Activated T-cell treated with anti-CD3 and anti-CD28 coated beads, Interleukin-2, amount 50 U/mL, for 4 hours (primary cell): Measurements from ENCODE around the gene KRCC1. TPM values are rescaled to one million over a fixed set of nuclear protein-coding genes. Genes with fewer than 3 reads are reported as not detected.
"Not testable (repeated sequence)": the region's sequence is repeated elsewhere in the genome, so short reads cannot be mapped to it uniquely, and the experiment has no call there.

ENCODE experiments used
- ATAC-seq, 2 donors: fragments of 200-7000 bp; cut with Tn5 transposase; one replicate each; pipeline ENCODE4 v1.10.0; 2021
- DNase-seq: peaks from one replicate; pipeline ENCODE4 v3.0.0-alpha.2; 2020
- H3K27me3 Mint-ChIP-seq: one replicate; pipeline ENCODE4 v1.8.0; 2021; ENCODE audit warnings: low read depth, mixed read lengths
- H3K36me3 Mint-ChIP-seq: one replicate; pipeline ENCODE4 v1.8.0; 2022; ENCODE audit warnings: mixed read lengths; ENCODE audit not compliant: insufficient read depth
- H3K4me1 Mint-ChIP-seq: one replicate; pipeline ENCODE4 v1.8.0; 2021; ENCODE audit warnings: low read depth, mixed read lengths
- H3K4me3 Mint-ChIP-seq: one replicate; pipeline ENCODE4 v1.8.0; 2021; ENCODE audit warnings: mild to moderate bottlenecking, moderate library complexity, mixed read lengths
- H3K9me3 Mint-ChIP-seq: one replicate; pipeline ENCODE4 v1.8.0; 2021; ENCODE audit warnings: mixed read lengths
- total RNA-seq, 3 donors: library from RNA; stranded (reverse); gene quantifications; one replicate each; pipeline ENCODE4 v1.2.1, GENCODE V29; 2021

Gene KRCC1
- total RNA-seq, 3 donors from 2014 or later: 5.7 to 6.9 (median 6.6) TPM

GRCh38 chr2:88042476-88042875, 13.1 kb downstream of the KRCC1 start:
- no peak for DNase-seq
- no peak overlapping the region for H3K4me3 Mint-ChIP-seq
- H3K36me3 Mint-ChIP-seq: peaks cover 13% of the 10 kb centered on the region
- no peaks in the 10 kb centered on the region for H3K9me3 Mint-ChIP-seq
- peaks cover 47% of the 10 kb centered on the region for H3K4me1 Mint-ChIP-seq
- ATAC-seq: no peak
- no peaks in the 10 kb centered on the region for H3K27me3 Mint-ChIP-seq

GRCh38 chr2:88038263-88039105, 17.1 kb downstream of the KRCC1 start:
- H3K36me3 Mint-ChIP-seq: peaks cover 25% of the 10 kb centered on the region
- ATAC-seq (peak; percentile 89 to 94), DNase-seq (no peak)
- H3K4me3 Mint-ChIP-seq: no peak overlapping the region
- H3K27me3 Mint-ChIP-seq: no peaks in the 10 kb centered on the region
- H3K9me3 Mint-ChIP-seq: peaks cover 3% of the 10 kb centered on the region
- H3K4me1 Mint-ChIP-seq: peaks cover 50% of the 10 kb centered on the region

GRCh38 chr2:88036606-88037005, 19.0 kb downstream of the KRCC1 start:
- H3K4me3 Mint-ChIP-seq: no peak overlapping the region
- peaks cover 28% of the 10 kb centered on the region for H3K36me3 Mint-ChIP-seq
- no peaks in the 10 kb centered on the region for H3K27me3 Mint-ChIP-seq
- peaks cover 3% of the 10 kb centered on the region for H3K9me3 Mint-ChIP-seq
- ATAC-seq (no peak), DNase-seq (no peak)
- peaks cover 37% of the 10 kb centered on the region for H3K4me1 Mint-ChIP-seq

- ATAC-seq (no peak), DNase-seq (no peak)
- H3K36me3 Mint-ChIP-seq: peaks cover 28% of the 10 kb centered on the region
- no peak overlapping the region for H3K4me3 Mint-ChIP-seq
- H3K4me1 Mint-ChIP-seq: peaks cover 37% of the 10 kb centered on the region
- peaks cover 3% of the 10 kb centered on the region for H3K9me3 Mint-ChIP-seq
- H3K27me3 Mint-ChIP-seq: no peaks in the 10 kb centered on the region
These were observed 19.4 kb downstream of the KRCC1 start for GRCh38 chr2:88036182-88036581.

GRCh38 chr2:88032070-88032702, 23.4 kb downstream of the KRCC1 start:
- peaks cover 35% of the 10 kb centered on the region for H3K36me3 Mint-ChIP-seq
- H3K4me1 Mint-ChIP-seq: peaks cover 23% of the 10 kb centered on the region
- no peaks in the 10 kb centered on the region for H3K27me3 Mint-ChIP-seq
- H3K9me3 Mint-ChIP-seq: peaks cover 3% of the 10 kb centered on the region
- H3K4me3 Mint-ChIP-seq: no peak overlapping the region
- DNase-seq (no peak), ATAC-seq (no peak)

- Mint-ChIP-seq H3K4me3 (no peak overlapping the region), H3K27me3 (no peaks in the 10 kb centered on the region), H3K36me3 (peaks cover 27% of the 10 kb centered on the region), H3K9me3 (no peaks in the 10 kb centered on the region), H3K4me1 (peaks cover 12% of the 10 kb centered on the region)
- ATAC-seq (no peak), DNase-seq (no peak)
These were observed 26.7 kb downstream of the KRCC1 start for GRCh38 chr2:88028931-88029330.

GRCh38 chr2:88027697-88028389, 27.7 kb downstream of the KRCC1 start:
- peaks cover 25% of the 10 kb centered on the region for H3K36me3 Mint-ChIP-seq
- no peaks in the 10 kb centered on the region for H3K27me3 Mint-ChIP-seq
- no peaks in the 10 kb centered on the region for H3K9me3 Mint-ChIP-seq
- ATAC-seq (peak in 1 of 2 donors; percentile 27), DNase-seq (no peak)
- H3K4me1 Mint-ChIP-seq: peaks cover 12% of the 10 kb centered on the region
- H3K4me3 Mint-ChIP-seq: peak overlapping the region; percentile 37

- no peaks in the 10 kb centered on the region for H3K9me3 Mint-ChIP-seq
- H3K4me3 Mint-ChIP-seq: no peak overlapping the region
- DNase-seq (no peak), ATAC-seq (no peak)
- peaks cover 20% of the 10 kb centered on the region for H3K36me3 Mint-ChIP-seq
- peaks cover 12% of the 10 kb centered on the region for H3K4me1 Mint-ChIP-seq
- no peaks in the 10 kb centered on the region for H3K27me3 Mint-ChIP-seq
These were observed 31.1 kb downstream of the KRCC1 start for GRCh38 chr2:88024509-88024908.

GRCh38 chr2:88022669-88022921, 33.0 kb downstream of the KRCC1 start:
- Mint-ChIP-seq H3K4me1 (peaks cover 6% of the 10 kb centered on the region), H3K36me3 (peaks cover 5% of the 10 kb centered on the region), H3K4me3 (no peak overlapping the region), H3K9me3 (no peaks in the 10 kb centered on the region), H3K27me3 (no peaks in the 10 kb centered on the region)
- DNase-seq: no peak
- ATAC-seq: no peak

- Mint-ChIP-seq H3K4me1 (peaks cover 15% of the 10 kb centered on the region), H3K27me3 (no peaks in the 10 kb centered on the region), H3K4me3 (no peak overlapping the region), H3K36me3 (no peaks in the 10 kb centered on the region), H3K9me3 (no peaks in the 10 kb centered on the region)
- DNase-seq (no peak), ATAC-seq (no peak)
These were observed 35.6 kb downstream of the KRCC1 start for GRCh38 chr2:88019985-88020384.

GRCh38 chr2:88018909-88019308, 36.7 kb downstream of the KRCC1 start:
- Mint-ChIP-seq H3K9me3 (no peaks in the 10 kb centered on the region), H3K4me3 (no peak overlapping the region), H3K27me3 (no peaks in the 10 kb centered on the region), H3K4me1 (peaks cover 16% of the 10 kb centered on the region), H3K36me3 (no peaks in the 10 kb centered on the region)
- DNase-seq (no peak), ATAC-seq (no peak)

- Mint-ChIP-seq H3K4me3 (peak overlapping the region; percentile 96), H3K4me1 (peaks cover 19% of the 10 kb centered on the region)
- not testable (repeated sequence) for H3K9me3 Mint-ChIP-seq, H3K36me3 Mint-ChIP-seq, ATAC-seq, H3K27me3 Mint-ChIP-seq, DNase-seq
These were observed 37.3 kb downstream of the KRCC1 start for GRCh38 chr2:88018077-88018805.

GRCh38 chr2:88017780-88018038, 37.9 kb downstream of the KRCC1 start:
- not testable (repeated sequence) for DNase-seq
- H3K4me1 Mint-ChIP-seq: peaks cover 20% of the 10 kb centered on the region

GRCh38 chr2:88016960-88017779, 38.4 kb downstream of the KRCC1 start:
- Mint-ChIP-seq H3K27me3 (no peaks in the 10 kb centered on the region), H3K9me3 (no peaks in the 10 kb centered on the region), H3K4me1 (peaks cover 20% of the 10 kb centered on the region), H3K4me3 (peak overlapping the region; percentile 96), H3K36me3 (no peaks in the 10 kb centered on the region)
- ATAC-seq (peak; percentile 47 to 55), DNase-seq (no peak)

More at GRCh38 chr2:88017780-88018038, 37.9 kb downstream of the KRCC1 start:
- peak overlapping the region; percentile 96 for H3K4me3 Mint-ChIP-seq
- H3K9me3 Mint-ChIP-seq, ATAC-seq, H3K36me3 Mint-ChIP-seq, H3K27me3 Mint-ChIP-seq: not testable (repeated sequence)
